ENCODE data around the gene QRICH2.

GRCh38 chr17:76354747-76355310 is 46.8 kb upstream of the QRICH2 start:
- TF ChIP-seq CTCF (IDR thresholded peaks at IDR 0.05; ENCODE audit: low read length) (no peak), EZH2phosphoT487 (IDR thresholded peaks at IDR 0.05; ENCODE audit: low read length) (no peak)

All from MM.1S (cell line).